Measurements from ENCODE around the gene CHAMP1.

- TF ChIP-seq POLR2A (IDR thresholded peaks at IDR 0.05; ENCODE audit: low read depth, low read length) (no peak), POLR2AphosphoS5 (IDR thresholded peaks at IDR 0.05; ENCODE audit: low read depth, low read length) (0 out of 2 replicates have a peak, but pooled peaks have one; percentile 20), SPI1 (IDR thresholded peaks at IDR 0.05; ENCODE audit: low read depth, low read length) (no peak), TAF1 (IDR thresholded peaks at IDR 0.05; ENCODE audit: low read depth, low read length) (no peak)
Measured at GRCh38 chr13:114268344-114269280, 45.7 kb upstream of the CHAMP1 start.
